ENCODE data around the gene SEMA5B. TPM values are rescaled to one million over a fixed set of nuclear protein-coding genes. Genes with fewer than 3 reads are reported as not detected.
A peak's percentile ranks its signal among the peaks of the same experiment; 100 is the strongest.

SEMA5B gene
- total and polyA plus RNA-seq, 12 donors, result 0.35 to 4.3 (median 1.8) TPM

- 61 to 65% (median 63%) methylated on average over 4 of the region's 4 CpGs for WGBS, 4 donors
Observed at GRCh38 chr3:122898298-122898697, 129.3 kb downstream of the SEMA5B start.

GRCh38 chr3:122893754-122894668 lies 133.6 kb downstream of the SEMA5B start:
- H3K27ac ChIP-seq, result no peak overlapping the region
- H3K4me3 ChIP-seq, result no peak overlapping the region
- no peaks in the 10 kb centered on the region for H3K4me1 ChIP-seq (replicated peaks in 1 of 2)
- H3K27me3 ChIP-seq, result no peaks in the 10 kb centered on the region
- TF ChIP-seq CTCF (IDR thresholded peaks at IDR 0.05) (no peak), POLR2A (IDR thresholded peaks at IDR 0.05) (no peak)
- peak in 1 of 7 donors; percentile 62 for DNase-seq
- WGBS, 4 donors, result 71 to 74% (median 72%) methylated on average over 16 to 17 of the region's 17 CpGs
- no peaks in the 10 kb centered on the region for H3K9me3 ChIP-seq (replicated peaks in 1 of 3)
- H3K36me3 ChIP-seq (replicated peaks in 1 of 2), result no peaks in the 10 kb centered on the region
- intact Hi-C loops (cut with DNase I), result no loop called here

More at GRCh38 chr3:122898298-122898697, 129.3 kb downstream of the SEMA5B start:
- DNase-seq, result no peak
- TF ChIP-seq POLR2A (IDR thresholded peaks at IDR 0.05) (no peak), CTCF (IDR thresholded peaks at IDR 0.05) (no peak)
- H3K27ac ChIP-seq, result no peak overlapping the region
- intact Hi-C loops (cut with DNase I), result no loop called here
- no peaks in the 10 kb centered on the region for H3K36me3 ChIP-seq (replicated peaks in 1 of 2)
- H3K27me3 ChIP-seq, result no peaks in the 10 kb centered on the region
- no peak overlapping the region for H3K4me3 ChIP-seq
- no peaks in the 10 kb centered on the region for H3K4me1 ChIP-seq (replicated peaks in 1 of 2)
- H3K9me3 ChIP-seq (replicated peaks in 1 of 3), result no peaks in the 10 kb centered on the region

GRCh38 chr3:122893282-122893681 lies 134.3 kb downstream of the SEMA5B start:
- no peaks in the 10 kb centered on the region for H3K9me3 ChIP-seq (replicated peaks in 1 of 3)
- H3K27me3 ChIP-seq, result no peaks in the 10 kb centered on the region
- H3K4me1 ChIP-seq (replicated peaks in 1 of 2), result no peaks in the 10 kb centered on the region
- H3K36me3 ChIP-seq (replicated peaks in 1 of 2), result no peaks in the 10 kb centered on the region
- H3K4me3 ChIP-seq, result no peak overlapping the region
- intact Hi-C loops (cut with DNase I), result no loop called here
- TF ChIP-seq POLR2A (IDR thresholded peaks at IDR 0.05) (no peak), CTCF (IDR thresholded peaks at IDR 0.05) (no peak)
- no peak overlapping the region for H3K27ac ChIP-seq
- 85 to 90% (median 86%) methylated on average over 8 of the region's 8 CpGs for WGBS, 4 donors
- no peak for DNase-seq

GRCh38 chr3:122892118-122892960 lies 135.2 kb downstream of the SEMA5B start:
- no peak for DNase-seq
- Histone ChIP-seq H3K36me3 (replicated peaks in 1 of 2) (no peaks in the 10 kb centered on the region), H3K27me3 (no peaks in the 10 kb centered on the region), H3K4me3 (no peak overlapping the region), H3K9me3 (replicated peaks in 1 of 3) (no peaks in the 10 kb centered on the region), H3K4me1 (replicated peaks in 1 of 2) (no peaks in the 10 kb centered on the region), H3K27ac (no peak overlapping the region)
- TF ChIP-seq POLR2A (IDR thresholded peaks at IDR 0.05) (no peak), CTCF (IDR thresholded peaks at IDR 0.05) (no peak)
- intact Hi-C loops (cut with DNase I), result no loop called here
- WGBS, 4 donors, result 94 to 95% (median 95%) methylated on average over 21 of the region's 21 CpGs
